ENCODE results near the gene GRIK1.

The GRIK1 gene

DNA sequence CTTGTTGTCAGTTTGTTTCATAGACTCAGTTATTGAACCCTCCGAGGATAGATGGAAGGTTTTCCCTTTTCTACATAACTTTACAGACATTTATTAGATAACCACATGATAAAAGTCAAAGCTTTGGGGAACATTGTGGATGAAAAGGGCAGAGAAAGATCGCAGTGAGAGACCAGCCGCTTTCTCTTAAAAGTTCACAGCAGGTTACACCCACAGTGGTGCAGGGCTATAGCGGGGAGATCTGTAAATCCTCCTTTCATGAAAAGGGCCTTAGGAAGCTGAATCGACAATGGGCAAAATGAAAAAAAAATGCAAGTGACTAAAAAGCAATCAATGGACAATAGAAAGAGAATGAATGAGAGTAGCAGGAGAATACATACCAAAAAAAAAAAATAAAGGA lies 218.6 kb downstream of the GRIK1 start:
- no peak for FAIRE-seq
- no peak for DNase-seq (ENCODE audit: low spot score)

DNA sequence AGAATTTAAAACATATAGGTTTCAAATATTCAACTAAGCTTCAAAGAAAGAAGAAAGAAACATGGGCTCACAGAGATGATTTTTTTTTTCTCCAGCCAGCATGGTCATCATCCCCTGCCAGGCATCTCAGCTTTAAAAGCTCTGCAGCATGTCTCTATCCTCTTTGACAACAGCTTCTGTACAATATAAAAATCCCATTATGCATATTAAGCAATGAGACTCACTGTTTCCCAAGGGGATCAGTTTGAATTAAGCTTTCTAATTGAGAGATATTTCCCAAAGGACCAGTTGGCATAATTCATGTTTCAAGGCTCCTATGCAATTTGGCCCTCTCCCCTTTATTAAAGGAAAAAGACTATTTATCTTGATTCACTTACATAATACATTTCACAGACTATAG lies 220.3 kb downstream of the GRIK1 start:
- DNase-seq (ENCODE audit: low spot score) (no peak), FAIRE-seq (no peak)

DNA sequence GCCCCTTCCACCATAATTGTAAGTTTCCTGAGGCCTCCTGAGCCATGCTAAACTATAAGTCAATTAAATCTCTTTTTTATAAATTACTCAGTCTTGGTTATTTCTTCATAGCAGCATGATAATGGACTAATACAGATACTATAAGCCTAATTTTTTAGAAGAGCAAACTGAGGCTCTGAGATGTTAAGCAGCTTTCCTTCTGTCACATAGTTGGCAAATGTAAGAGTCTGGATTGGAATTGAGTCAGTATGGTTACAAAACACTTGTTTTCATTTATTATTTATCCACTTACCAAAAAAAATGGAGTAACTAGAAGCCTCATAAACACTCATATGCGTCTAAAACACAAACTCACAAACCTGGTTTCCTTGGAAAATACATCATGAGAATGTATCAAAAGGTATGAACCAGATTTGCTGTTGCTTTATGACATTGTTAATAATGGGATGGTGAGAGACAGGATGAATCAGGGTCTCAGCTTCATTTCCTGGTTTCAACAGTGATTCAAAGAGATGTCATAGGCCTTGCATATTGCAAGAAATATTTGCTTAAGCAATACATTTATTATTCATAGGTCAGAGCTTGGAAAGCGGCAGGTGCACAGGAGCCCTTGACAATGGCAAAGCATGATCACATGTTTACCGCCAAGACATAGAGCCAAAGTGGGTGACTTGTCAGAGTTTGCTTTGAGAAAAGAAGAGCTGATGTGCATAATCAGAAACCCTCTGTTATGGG lies 221.5 kb downstream of the GRIK1 start:
- FAIRE-seq: no peak
- DNase-seq (ENCODE audit: low spot score): no peak

DNA sequence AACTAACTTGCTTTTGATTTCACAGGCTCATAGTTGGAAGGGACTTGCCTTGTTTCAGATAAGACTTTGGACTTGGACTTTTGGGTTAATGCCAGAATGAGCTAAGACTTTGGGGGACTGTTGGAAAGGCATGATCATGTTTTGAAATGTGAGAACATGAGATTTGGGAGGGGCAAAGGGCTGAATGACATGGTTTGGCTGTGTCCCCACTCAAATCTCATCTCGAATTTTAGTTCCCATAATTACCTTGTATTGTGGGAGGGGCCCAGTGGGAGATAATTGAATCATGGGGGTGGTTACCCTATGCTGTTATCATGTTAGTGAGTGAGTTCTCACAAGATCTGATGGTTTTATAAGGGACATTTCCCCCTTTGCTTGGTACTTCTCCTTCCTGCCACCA lies 222.1 kb downstream of the GRIK1 start:
- DNase-seq (ENCODE audit: low spot score) (no peak), FAIRE-seq (no peak)

DNA sequence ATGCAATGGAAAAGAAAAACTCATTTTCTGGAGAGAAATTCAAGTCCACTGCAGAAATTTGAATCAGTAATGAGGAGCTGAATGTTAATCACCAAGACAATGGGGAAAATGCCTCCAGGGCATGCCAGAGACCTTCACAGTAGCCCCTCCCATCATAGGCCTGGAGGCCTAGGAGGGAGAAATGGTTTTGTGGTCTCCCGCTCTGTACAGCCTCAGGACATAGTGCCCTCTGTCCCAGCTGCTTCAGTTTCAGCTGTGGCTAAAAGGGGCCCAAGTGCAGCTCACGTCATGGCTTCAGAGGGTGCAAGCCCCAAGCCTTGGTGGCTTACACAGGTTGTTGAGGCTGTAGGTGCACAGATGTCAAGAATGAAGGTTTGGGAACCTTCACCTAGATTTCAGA lies 223.0 kb downstream of the GRIK1 start:
- DNase-seq (ENCODE audit: low spot score) (no peak), FAIRE-seq (no peak)

DNA sequence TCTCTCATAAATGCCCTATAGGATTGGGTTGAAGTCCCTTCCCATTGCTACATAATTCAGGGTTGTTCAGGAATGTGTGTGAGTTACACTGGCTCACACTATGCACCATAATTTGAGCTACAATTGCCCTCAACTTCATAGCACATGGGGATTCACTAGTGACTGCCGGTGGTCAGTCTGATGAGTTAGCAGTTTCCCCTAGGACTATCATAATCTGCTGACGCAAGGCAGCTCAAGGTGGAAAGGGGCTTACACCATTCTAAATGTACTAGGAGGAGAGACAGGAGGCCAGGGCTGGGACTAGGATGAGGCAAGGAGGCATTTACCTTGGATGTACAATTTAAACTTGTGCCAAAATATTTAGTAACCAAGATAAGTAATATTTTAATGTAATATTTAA lies 224.7 kb downstream of the GRIK1 start:
- FAIRE-seq (peak; percentile 87), DNase-seq (ENCODE audit: low spot score) (no peak)

DNA sequence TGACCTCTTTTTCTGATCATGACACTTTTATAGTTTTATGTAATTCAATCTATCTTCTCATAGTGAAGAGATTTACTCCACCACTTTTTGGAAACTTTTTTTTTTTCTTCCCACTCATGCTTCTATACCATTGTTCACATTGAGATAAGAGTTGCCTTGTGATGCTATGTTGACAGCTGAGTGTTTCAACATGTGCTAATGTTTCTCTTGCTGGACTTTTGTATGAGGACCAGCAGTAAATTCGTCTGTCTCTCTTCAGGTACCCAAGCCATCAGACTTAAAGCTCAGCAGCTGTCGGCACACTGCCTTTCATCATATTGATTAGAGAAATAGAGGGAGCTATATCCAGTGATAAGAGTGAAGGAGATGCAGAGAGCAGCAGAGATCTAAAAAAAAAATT lies 227.0 kb downstream of the GRIK1 start:
- no peak for FAIRE-seq
- DNase-seq (ENCODE audit: low spot score): no peak

DNA sequence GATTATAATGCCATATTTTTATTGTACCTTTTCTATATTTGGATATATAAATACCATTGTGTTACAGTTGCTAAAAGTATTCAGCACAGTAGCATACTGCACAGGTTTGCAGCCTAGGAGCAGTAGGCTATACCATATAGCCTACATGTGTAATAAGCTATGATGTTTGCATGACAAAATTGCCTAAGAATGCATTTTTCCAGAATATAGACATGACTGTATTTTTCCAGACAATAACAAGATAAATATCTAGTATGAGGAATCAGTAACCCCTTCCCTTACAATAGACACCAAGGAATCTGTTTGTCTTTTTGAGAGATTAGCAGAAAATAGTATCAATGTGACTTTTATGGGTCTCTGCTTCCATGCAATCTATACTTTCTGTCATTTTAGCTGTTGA lies 228.6 kb downstream of the GRIK1 start:
- FAIRE-seq: no peak
- DNase-seq (ENCODE audit: low spot score): no peak

DNA sequence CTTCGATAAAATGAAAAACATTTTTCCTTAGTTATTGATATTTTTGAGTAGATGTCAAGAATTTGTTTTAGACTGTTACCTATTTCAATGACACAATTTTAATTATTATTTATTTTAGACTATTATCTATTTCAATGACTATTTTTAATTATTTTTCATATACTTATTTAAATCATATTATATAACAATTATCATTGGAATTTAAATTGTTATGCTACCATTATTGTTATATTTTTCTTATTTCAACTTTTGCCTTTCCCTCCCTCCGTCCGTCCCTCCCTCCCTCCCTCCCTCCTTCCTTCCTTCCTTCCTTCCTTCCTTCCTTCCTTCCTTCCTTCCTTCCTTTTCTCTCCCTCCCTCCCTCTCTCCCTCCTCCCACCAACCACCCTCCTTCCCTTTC lies 229.3 kb downstream of the GRIK1 start:
- no peak for DNase-seq (ENCODE audit: low spot score)
- no peak for FAIRE-seq

DNA sequence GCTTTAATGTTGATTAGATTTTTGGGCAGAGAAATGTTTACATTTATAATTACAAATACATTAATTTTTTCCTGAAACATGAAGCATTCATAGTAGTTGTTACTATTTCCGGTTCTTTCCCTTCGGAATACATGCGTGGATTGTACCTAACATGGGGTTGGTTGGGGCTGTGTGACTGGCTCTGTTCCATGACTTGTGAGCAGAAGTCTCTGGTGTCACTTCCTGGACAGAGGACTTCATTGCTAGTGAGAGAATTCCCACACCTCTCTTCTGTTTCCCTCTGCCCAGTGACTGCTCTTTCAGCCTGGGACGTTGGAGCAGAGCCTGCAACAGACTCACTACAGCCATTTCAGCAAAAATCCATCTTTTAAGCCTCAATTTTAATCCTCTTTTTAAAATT lies 231.4 kb downstream of the GRIK1 start:
- DNase-seq (ENCODE audit: low spot score): no peak
- FAIRE-seq: no peak

DNA sequence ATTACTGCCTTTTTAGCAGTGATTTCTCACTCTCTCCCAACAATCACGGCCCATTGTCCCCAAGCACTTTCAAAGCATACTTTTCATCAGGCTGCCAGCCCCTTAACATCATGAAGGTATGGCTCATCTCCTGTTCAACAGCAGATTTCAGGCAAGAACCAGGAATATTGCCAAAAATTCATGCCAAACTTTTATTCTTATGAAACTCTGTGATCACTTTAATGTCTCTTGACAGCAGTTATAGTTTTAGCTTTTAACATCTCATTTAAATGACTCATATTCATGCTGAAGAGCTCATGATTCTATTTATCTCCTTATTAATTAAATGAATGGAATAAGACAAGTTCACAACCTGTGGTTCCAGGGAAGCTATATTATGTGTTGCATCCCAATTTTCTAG lies 235.1 kb downstream of the GRIK1 start:
- DNase-seq (ENCODE audit: low spot score) (no peak), FAIRE-seq (no peak)

DNA sequence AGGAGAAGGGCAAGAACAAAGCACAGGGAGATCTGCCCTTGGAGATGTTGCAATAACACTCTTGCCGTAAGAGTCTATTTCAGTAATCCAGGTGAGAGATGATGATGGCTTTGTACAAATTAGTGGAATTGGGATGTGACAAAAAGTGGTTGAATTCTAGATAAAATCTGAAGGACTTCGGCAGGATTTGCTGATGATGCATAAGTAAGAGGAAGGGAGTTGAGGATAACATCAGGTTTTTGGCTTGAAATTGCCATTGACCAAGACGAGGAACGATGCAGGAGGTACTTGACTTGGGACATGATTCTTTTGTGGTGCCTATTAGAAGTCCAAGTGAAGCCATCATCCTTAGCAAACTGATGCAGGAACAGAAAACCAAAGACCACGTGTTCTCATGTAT lies 238.1 kb downstream of the GRIK1 start:
- FAIRE-seq (no peak), DNase-seq (ENCODE audit: low spot score) (no peak)

DNA sequence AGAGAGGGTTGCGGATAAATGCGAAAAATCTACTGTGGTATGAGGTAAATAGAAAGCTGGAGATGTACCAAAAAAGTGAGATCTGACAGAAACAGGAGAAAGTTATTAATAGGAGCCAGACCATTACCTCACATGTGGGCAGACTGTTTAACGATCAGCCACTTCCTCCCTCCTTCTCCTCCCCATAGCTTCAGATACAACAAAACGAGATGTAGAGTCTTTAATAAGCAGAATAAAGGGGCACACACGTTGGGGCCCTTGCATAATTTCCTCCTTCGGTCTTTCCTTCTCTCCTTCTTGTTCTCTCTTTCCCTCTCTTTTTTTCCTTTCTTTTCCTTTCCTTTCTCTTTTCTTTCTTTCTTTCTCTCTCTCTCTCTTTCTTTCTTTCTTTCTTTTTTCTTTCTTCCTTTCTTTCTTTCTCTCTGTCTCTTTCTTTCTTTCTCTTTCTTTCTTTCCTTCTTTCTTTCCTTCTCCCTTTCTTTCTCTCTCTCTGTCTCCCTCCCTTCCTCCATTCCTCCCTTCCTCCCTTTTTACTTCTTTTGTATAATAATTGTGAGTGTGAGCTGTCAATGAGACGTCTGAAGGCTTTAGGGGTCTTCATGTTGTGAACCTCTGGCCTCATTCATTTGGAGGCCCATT lies 242.1 kb downstream of the GRIK1 start:
- DNase-seq (ENCODE audit: low spot score): peak; percentile 29
- FAIRE-seq: no peak

DNA sequence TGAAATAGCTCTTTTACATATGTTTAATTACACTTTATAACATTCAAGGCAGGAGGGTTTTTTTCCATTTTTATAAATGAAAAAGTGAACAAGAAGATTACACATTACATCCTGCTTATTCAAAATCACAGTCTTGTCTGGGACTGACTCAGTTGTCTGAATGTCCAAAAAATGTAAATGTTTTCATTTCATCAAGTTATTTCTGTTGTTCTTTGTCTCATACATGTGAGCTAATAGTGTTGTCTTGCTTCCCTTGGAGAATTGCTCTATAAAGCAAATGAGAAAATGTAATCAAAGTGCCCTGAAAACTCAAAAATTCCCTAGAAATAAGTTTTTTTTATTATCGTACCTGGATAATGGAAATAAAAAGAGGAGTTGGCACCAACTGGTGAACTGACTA lies 242.9 kb downstream of the GRIK1 start:
- FAIRE-seq: no peak
- no peak for DNase-seq (ENCODE audit: low spot score)

DNA sequence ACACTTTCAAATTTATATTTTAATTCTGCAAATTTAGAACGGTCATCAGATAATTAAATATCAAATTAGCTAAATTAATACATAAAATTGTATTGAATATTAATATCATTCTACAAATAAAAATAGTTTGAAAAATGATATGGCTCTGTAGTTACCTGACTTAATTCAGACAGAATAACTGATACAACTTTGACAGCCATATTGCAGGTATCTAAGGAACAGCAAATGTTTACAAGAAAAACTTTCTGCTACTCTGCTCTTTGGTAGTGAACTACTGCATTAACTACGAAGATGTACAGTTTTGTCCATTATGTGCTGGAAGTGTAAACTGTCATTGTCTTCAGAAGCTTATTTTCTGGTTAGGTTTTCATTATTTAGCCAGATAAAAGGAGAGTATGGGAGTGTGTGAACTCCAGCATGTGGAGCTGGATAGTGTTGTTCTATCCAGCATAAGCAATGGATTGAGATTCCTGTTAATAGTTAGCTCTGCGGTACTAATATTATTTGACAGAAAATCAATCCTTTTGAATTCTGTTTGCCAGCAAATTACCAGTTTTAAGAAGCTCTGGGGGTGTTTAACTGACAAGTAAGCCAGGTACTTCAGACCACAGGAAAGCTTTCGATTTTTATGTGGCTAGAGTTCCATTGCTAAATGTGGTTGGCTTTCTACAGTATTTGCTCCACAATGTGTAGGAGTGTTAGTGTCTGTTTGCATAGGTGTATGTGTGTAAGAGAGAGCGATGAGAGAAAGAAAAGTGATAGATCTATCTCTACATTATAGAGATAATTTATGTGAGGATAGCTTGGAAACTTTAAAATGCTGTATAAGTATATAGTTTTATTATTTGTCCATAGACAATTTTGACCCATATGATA lies 247.9 kb downstream of the GRIK1 start:
- no peak for FAIRE-seq
- no peak for DNase-seq (ENCODE audit: low spot score)

DNA sequence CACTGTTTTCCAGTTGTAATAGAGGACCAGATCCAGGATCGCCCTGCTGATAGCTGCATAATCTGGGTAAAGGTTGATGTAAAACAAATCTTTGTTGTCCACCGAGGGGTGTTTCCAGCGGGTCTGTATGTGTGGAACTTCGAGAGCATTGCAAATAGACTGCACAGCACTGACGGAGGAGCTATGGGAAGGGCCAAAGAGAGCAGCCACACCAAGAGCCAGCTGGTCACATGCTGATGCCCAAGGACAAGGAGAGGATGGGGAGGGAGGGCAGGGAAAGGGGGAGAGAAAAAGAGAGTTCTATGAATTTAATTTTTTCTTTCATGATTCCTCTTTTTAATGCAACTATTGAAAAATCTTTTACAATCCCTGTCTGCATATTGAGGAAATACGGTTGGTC lies 250.0 kb downstream of the GRIK1 start:
- DNase-seq (ENCODE audit: low spot score): no peak
- no peak for FAIRE-seq

DNA sequence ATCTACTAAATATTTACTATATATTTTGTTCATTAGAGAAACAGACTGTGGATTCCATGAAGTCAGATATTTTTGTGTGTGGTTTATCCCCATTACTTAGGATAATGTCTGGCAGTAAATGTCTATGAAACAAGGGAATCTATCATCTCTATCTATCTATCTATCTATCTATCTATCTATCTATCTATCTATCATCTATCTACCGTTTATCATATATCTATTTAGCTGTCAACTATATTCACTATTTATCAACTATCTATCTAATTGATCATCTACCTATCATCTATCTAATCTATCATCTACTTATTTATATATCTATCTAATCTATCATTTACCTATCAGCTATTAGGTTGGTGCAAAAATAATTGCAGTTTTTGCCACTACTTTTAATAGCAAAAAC lies 255.7 kb downstream of the GRIK1 start:
- FAIRE-seq (no peak), DNase-seq (ENCODE audit: low spot score) (no peak)

DNA sequence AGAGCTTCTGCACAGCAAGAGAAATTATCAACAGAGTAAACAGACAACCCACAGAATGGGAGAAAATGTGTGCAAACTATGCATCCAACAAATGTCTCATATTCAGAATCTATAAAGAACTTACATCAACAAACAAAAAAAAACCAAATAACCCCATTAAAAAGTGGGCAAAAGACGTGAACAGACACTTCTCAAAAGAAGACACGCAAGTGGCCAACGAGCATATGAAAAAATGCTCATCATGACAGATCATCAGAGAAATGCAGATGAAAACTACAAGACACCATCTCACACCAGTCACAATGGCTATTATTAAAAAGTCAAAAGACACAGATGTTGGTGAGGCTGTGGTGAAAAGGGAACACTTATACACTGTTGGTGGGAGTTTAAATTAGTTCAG lies 257.0 kb downstream of the GRIK1 start:
- no peak for FAIRE-seq

DNA sequence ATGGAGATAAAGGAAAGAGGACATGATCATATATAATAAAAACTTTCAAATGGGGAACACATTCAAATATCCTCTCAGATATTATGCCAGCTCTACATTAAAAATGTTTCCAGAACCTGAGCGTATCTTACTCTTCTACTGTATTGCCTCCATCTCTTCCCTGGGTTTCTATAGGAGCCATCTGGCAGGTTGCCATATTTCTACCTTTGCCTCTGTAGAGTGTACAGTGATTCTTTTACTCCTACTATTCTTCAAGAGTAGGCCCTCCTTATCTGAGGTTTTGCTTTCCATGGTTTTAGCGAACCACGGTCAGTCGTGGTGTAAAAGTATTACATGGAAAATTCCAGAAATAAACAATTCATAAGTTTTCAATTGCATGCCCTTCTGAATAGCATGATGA lies 259.5 kb downstream of the GRIK1 start:
- DNase-seq (ENCODE audit: low spot score) (no peak), FAIRE-seq (no peak)

More for the DNA sequence above, 257.0 kb downstream of the GRIK1 start:
- no peak for DNase-seq (ENCODE audit: low spot score)

DNA sequence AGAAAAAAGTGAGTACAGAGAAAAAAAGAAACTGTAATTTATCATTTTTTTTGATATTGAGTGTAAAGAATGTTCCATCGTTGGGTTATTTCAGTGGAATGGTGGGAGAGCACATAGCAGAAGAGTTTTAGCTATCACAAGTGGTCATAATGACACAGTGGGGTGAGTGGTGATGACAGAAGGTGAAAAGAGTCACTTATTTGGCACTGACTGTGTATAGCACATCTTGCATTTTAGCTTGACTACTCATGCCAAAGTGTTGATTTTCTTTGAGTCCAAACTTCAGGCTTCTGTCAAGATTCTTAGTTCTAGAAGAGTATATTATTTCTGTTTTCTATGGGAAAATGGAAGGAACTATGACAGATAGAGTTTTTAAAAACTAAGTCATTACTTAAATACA lies 261.2 kb downstream of the GRIK1 start:
- DNase-seq (ENCODE audit: low spot score) (no peak), FAIRE-seq (no peak)

DNA sequence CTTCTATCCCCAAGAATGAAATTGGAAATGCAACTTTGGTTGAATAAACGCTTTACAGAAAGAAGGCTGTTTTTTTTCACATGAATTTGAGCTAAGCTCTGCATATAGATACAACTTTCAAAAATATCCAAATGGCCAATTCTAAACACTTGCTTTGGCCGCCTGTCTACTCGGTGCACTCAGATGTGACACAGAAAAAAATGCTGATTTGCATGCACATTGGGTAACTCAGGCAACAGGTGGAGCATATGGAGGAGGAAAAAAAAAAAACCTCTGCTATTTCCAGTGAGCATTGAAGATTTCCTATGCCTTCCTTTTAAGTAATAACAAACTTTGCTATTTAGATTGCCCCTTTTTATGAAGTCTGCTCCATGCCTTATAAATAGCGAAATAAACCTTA lies 262.5 kb downstream of the GRIK1 start:
- no peak for DNase-seq (ENCODE audit: low spot score)
- no peak for FAIRE-seq

DNA sequence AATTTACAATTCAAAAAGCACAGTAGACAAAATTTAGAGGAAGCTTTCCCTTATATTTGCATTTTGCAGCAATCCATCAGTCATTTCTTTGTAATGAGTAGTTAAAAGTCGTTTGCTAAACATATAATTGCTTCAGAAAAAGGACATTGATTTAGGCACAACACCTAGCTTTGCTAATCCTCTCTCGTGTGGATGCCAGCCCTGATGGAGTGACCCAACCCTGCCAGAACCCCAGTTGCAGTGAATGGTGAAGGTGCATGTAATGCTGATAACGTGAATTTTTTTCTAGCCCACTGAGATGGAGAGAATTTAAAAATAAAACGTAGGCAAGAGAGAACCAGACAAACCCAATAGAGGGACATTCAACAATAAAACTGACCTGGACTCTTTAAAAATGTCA lies 263.4 kb downstream of the GRIK1 start:
- no peak for DNase-seq (ENCODE audit: low spot score)
- no peak for FAIRE-seq

All from urothelium cell line (cell line).